GM23338 (cell line): ENCODE measurements around the gene SYMPK. TPM values are rescaled to one million over a fixed set of nuclear protein-coding genes. Genes with fewer than 3 reads are reported as not detected.

Experiments used
- ATAC-seq: fragments of 200-7000 bp; cut with Tn5 transposase; 3 replicates; pipeline ENCODE4 v1.9.1; 2020
- DNase-seq: peaks from one replicate; pipeline ENCODE4 v3.0.0-alpha.2; 2015; ENCODE audit warnings: low spot score
- H2AFZ ChIP-seq: fragments of 200-600 bp; sonication (generic); 2 replicates; pipeline ENCODE4 v1.8.0; 2016; ENCODE audit warnings: antibody characterized with exemption, mild to moderate bottlenecking, moderate library complexity
- H3F3A ChIP-seq: fragments of 200-600 bp; sonication (generic); replicated peaks from 2 replicates; pipeline ENCODE4 v1.8.0; 2017; ENCODE audit warnings: antibody characterized with exemption, mixed run types, low read depth
- H3K27ac ChIP-seq: fragments of 200-600 bp; sonication (generic); 2 replicates; pipeline ENCODE4 v1.6.1; 2016; ENCODE audit warnings: low read depth
- H3K27me3 ChIP-seq: fragments of 200-600 bp; sonication (generic); 2 replicates; pipeline ENCODE4 v1.8.0; 2016; ENCODE audit warnings: mild to moderate bottlenecking, mixed run types, moderate library complexity; ENCODE audit not compliant: insufficient read depth
- H3K36me3 ChIP-seq: fragments of 200-600 bp; sonication (generic); 2 replicates; pipeline ENCODE4 v1.8.0; 2016; ENCODE audit warnings: mild to moderate bottlenecking; ENCODE audit not compliant: insufficient read depth
- H3K4me1 ChIP-seq: fragments of 200-600 bp; sonication (generic); 2 replicates; pipeline ENCODE4 v1.8.0; 2016; ENCODE audit warnings: mild to moderate bottlenecking, moderate library complexity; ENCODE audit not compliant: insufficient read depth
- H3K4me2 ChIP-seq: fragments of 200-600 bp; sonication (generic); 2 replicates; pipeline ENCODE4 v1.7.1; 2017; ENCODE audit warnings: mixed run types
- H3K4me3 ChIP-seq: fragments of 200-600 bp; sonication (generic); 2 replicates; pipeline ENCODE4 v1.6.1; 2016; ENCODE audit warnings: mixed run types
- H3K79me2 ChIP-seq: fragments of 200-600 bp; sonication (generic); replicated peaks from 2 replicates; pipeline ENCODE4 v1.8.0; 2017; ENCODE audit warnings: mild to moderate bottlenecking; ENCODE audit not compliant: insufficient read depth
- H3K9me2 ChIP-seq: fragments of 200-600 bp; sonication (generic); 2 replicates; pipeline ENCODE4 v1.8.0; 2017; ENCODE audit not compliant: insufficient read depth
- H4K20me1 ChIP-seq: fragments of 200-600 bp; sonication (generic); replicated peaks from 2 replicates; pipeline ENCODE4 v1.8.0; 2017; ENCODE audit warnings: mild to moderate bottlenecking; ENCODE audit not compliant: insufficient read depth
- H3K27ac Mint-ChIP-seq: 2 replicates; pipeline ENCODE4 v1.8.0; 2020; ENCODE audit warnings: inconsistent platforms, mild to moderate bottlenecking, moderate library complexity, mixed read lengths
- H3K27me3 Mint-ChIP-seq: 3 replicates; pipeline ENCODE4 v1.8.0; 2022; ENCODE audit warnings: low read depth, mild to moderate bottlenecking, moderate library complexity, mixed read lengths, inconsistent platforms; ENCODE audit not compliant: insufficient read depth, poor library complexity
- H3K36me3 Mint-ChIP-seq: 3 replicates; pipeline ENCODE4 v1.8.0; 2021; ENCODE audit warnings: low read depth, mild to moderate bottlenecking, inconsistent platforms, moderate library complexity, mixed read lengths
- H3K4me1 Mint-ChIP-seq: 3 replicates; pipeline ENCODE4 v1.8.0; 2020; ENCODE audit warnings: mild to moderate bottlenecking, inconsistent platforms, mixed read lengths
- H3K4me3 Mint-ChIP-seq: 3 replicates; pipeline ENCODE4 v1.8.0; 2021; ENCODE audit warnings: moderate library complexity, mild to moderate bottlenecking, inconsistent platforms, mixed read lengths
- H3K9me3 Mint-ChIP-seq: 3 replicates; pipeline ENCODE4 v1.8.0; 2020; ENCODE audit warnings: moderate library complexity, mild to moderate bottlenecking, inconsistent platforms, mixed read lengths
- CREB1 ChIP-seq: fragments of 250-450 bp; sonication (Bioruptor Pico); IDR thresholded peaks from 2 replicates; pipeline ENCODE4 v1.5.0; 2020; ENCODE audit warnings: low read depth, mild to moderate bottlenecking, moderate library complexity
- EZH2phosphoT487 ChIP-seq: fragments of 200-600 bp; sonication (generic); IDR thresholded peaks from one replicate; pipeline ENCODE4 v1.8.1; 2018; ENCODE audit warnings: antibody characterized with exemption; ENCODE audit not compliant: unreplicated experiment
- NANOG ChIP-seq: IDR thresholded peaks from 2 replicates; pipeline ENCODE4 v1.6.1; 2016; ENCODE audit warnings: antibody characterized with exemption, borderline replicate concordance
- POLR2AphosphoS5 ChIP-seq: IDR thresholded peaks from 2 replicates; pipeline ENCODE4 v1.6.1; 2016; ENCODE audit warnings: antibody characterized with exemption, low read depth
- ZNF114 ChIP-seq: fragments of 250-450 bp; sonication (Bioruptor Pico); IDR thresholded peaks from 2 replicates; pipeline ENCODE4 v1.5.0; 2020; ENCODE audit warnings: mild to moderate bottlenecking, moderate library complexity
- ZNF462 ChIP-seq: fragments of 250-450 bp; sonication (Bioruptor Pico); IDR thresholded peaks from 2 replicates; pipeline ENCODE4 v1.5.0; 2020; ENCODE audit warnings: mild to moderate bottlenecking, moderate library complexity
- polyA plus RNA-seq: library from polyadenylated mRNA; unstranded; fragments of >200 nt; fragmentation: Nextera tagmentation; extraction: Ambion mirVana; gene quantifications from 2 replicates; pipeline ENCODE4 v1.2.1, GENCODE V29; 2016
- total RNA-seq: library from RNA; depleted of rRNA; stranded (reverse); fragments of >200 nt; shearing (Covaris generic); gene quantifications from 2 replicates; pipeline ENCODE4 v1.2.3, GENCODE V29; 2014
- TF ChIP-seq, protein P1 (sequence below), 2 experiments: fragments of 200-600 bp in 1 of 2; sonication (generic) in 1 of 2; conservative IDR thresholded peaks; 2 replicates each; pipeline versions ENCODE4 v1.5.1 to v1.6.1; 2016 to 2017; ENCODE audit warnings: antibody characterized with exemption in 2 of 2, low read depth in 2 of 2, mild to moderate bottlenecking in 2 of 2, moderate library complexity in 1 of 2

The SYMPK gene
- total and polyA plus RNA-seq, 2 experiments from 2014 or later: 36.8 to 82.1 TPM

DNA sequence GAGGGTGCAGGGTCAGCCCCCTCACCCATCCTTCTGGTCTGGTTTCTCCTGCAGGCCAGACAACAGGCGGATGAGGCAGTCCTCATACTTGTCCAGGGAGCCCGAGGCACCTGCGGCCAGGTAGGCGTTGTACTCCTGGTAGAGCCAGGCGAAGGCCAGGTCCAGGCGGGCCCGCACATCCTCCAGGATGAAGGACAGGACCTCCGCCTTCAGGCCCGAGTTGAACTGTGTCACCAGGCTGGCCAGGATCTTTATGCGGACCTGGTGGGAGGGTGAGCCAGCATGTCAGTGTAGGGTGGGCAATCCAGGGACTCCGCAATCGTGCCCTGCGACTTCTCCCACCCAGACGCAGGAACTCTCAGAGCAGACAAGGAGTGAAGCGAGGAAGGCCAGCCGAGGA lies 34.0 kb downstream of the SYMPK start:
- DNase-seq (no peak), ATAC-seq (no peak)
- Histone ChIP-seq H3K79me2 (no peaks in the 10 kb centered on the region), H2AFZ (no peak overlapping the region), H3K4me3 (no peak overlapping the region), H3K4me1 (no peaks in the 10 kb centered on the region), H3K36me3 (peaks cover 13% of the 10 kb centered on the region), H3F3A (peaks cover 6% of the 10 kb centered on the region; the same call in 1 of the 2 replicates), H3K27ac (no peak overlapping the region), H4K20me1 (no peaks in the 10 kb centered on the region; the same call in 1 of the 2 replicates), H3K27me3 (no peaks in the 10 kb centered on the region), H3K9me2 (no peaks in the 10 kb centered on the region), H3K4me2 (no peak overlapping the region)
- Mint-ChIP-seq H3K27me3 (peaks cover 16% of the 10 kb centered on the region), H3K4me3 (no peak overlapping the region), H3K4me1 (no peaks in the 10 kb centered on the region; the same call in 2 of the 3 replicates), H3K9me3 (no peaks in the 10 kb centered on the region), H3K27ac (no peak overlapping the region), H3K36me3 (peaks cover 89% of the 10 kb centered on the region)
- TF ChIP-seq ZNF114 (CRISPR knock-in tag) (no peak), POLR2AphosphoS5 (no peak), NANOG (no peak)
- TF ChIP-seq, protein P1, sequence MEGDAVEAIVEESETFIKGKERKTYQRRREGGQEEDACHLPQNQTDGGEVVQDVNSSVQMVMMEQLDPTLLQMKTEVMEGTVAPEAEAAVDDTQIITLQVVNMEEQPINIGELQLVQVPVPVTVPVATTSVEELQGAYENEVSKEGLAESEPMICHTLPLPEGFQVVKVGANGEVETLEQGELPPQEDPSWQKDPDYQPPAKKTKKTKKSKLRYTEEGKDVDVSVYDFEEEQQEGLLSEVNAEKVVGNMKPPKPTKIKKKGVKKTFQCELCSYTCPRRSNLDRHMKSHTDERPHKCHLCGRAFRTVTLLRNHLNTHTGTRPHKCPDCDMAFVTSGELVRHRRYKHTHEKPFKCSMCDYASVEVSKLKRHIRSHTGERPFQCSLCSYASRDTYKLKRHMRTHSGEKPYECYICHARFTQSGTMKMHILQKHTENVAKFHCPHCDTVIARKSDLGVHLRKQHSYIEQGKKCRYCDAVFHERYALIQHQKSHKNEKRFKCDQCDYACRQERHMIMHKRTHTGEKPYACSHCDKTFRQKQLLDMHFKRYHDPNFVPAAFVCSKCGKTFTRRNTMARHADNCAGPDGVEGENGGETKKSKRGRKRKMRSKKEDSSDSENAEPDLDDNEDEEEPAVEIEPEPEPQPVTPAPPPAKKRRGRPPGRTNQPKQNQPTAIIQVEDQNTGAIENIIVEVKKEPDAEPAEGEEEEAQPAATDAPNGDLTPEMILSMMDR (conservative IDR thresholded peaks at IDR 0.05; ENCODE audit: low read depth in 2 of 2): no peak

DNA sequence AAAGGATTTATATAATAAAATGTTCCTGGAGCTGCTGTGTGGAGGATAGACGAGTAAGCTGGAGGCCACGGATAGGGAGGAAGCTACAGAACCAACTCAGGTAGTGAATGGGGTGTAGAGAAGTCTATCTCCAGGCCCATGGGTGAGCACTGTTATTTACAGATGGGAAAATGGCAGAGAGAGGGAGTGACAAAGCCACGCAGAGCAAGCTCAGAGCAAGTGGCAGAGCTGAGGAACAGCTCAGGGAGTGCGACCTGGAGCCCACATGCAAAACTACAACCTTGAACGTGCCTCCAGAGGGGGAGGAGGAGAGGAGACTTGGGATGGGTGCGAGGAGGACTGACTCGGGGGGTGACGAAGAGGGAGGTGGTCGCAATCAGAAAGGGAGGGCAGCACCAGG lies 34.4 kb downstream of the SYMPK start:
- H3K4me1 ChIP-seq: no peaks in the 10 kb centered on the region
- no peak overlapping the region for H2AFZ ChIP-seq
- no peaks in the 10 kb centered on the region; the same call in 1 of the 2 replicates for H4K20me1 ChIP-seq
- H3K4me2 ChIP-seq: no peak overlapping the region
- H3K79me2 ChIP-seq: no peaks in the 10 kb centered on the region
- H3K4me1 Mint-ChIP-seq: no peaks in the 10 kb centered on the region; the same call in 2 of the 3 replicates
- H3K4me3 ChIP-seq: no peak overlapping the region
- peaks cover 16% of the 10 kb centered on the region for H3K27me3 Mint-ChIP-seq
- peaks cover 89% of the 10 kb centered on the region for H3K36me3 Mint-ChIP-seq
- no peak overlapping the region; the same call in 2 of the 3 replicates for H3K4me3 Mint-ChIP-seq
- no peaks in the 10 kb centered on the region for H3K9me2 ChIP-seq
- TF ChIP-seq, protein P1 (conservative IDR thresholded peaks at IDR 0.05; ENCODE audit: low read depth in 2 of 2): no peak
- TF ChIP-seq EZH2phosphoT487: no peak
- TF ChIP-seq ZNF462: no peak
- no peak for TF ChIP-seq CREB1 (CRISPR knock-in tag)
- TF ChIP-seq POLR2AphosphoS5: no peak
- peaks cover 9% of the 10 kb centered on the region for H3K36me3 ChIP-seq
- no peaks in the 10 kb centered on the region for H3K9me3 Mint-ChIP-seq
- H3K27ac ChIP-seq: no peak overlapping the region
- no peak overlapping the region for H3K27ac Mint-ChIP-seq
- H3K27me3 ChIP-seq: no peaks in the 10 kb centered on the region
- H3F3A ChIP-seq: peaks cover 6% of the 10 kb centered on the region; the same call in 1 of the 2 replicates
- DNase-seq (no peak), ATAC-seq (no peak)
